IMR-90 (cell line): ENCODE data around the gene CACNA2D1.

Experiments used
- CEBPB ChIP-seq: IDR thresholded peaks from 2 replicates; pipeline ENCODE4 v1.6.1; 2012; ENCODE audit warnings: low read depth, low read length, improper control_type of control experiment
- FOS ChIP-seq: fragments of 150-350 bp; IDR thresholded peaks from 2 replicates; pipeline ENCODE4 v1.6.1; 2016; ENCODE audit warnings: low read depth, low read length
- MAFK ChIP-seq: IDR thresholded peaks from 2 replicates; pipeline ENCODE4 v1.6.1; 2012; ENCODE audit warnings: low read depth, low read length, improper control_type of control experiment
- POLR2A ChIP-seq: IDR thresholded peaks from 2 replicates; pipeline ENCODE4 v1.6.1; 2012; ENCODE audit warnings: mild to moderate bottlenecking, low read depth, low read length
- RAD21 ChIP-seq: IDR thresholded peaks from 2 replicates; pipeline ENCODE4 v1.6.1; 2012; ENCODE audit warnings: low read length, improper control_type of control experiment
- RCOR1 ChIP-seq: IDR thresholded peaks from 2 replicates; pipeline ENCODE4 v1.6.1; 2012; ENCODE audit warnings: mild to moderate bottlenecking, low read length, improper control_type of control experiment; ENCODE audit not compliant: insufficient replicate concordance
- RFX5 ChIP-seq: IDR thresholded peaks from 2 replicates; pipeline ENCODE4 v1.8.0; 2012; ENCODE audit warnings: low read depth, mild to moderate bottlenecking, low read length, moderate library complexity
- TF ChIP-seq, protein P1 (sequence below): conservative IDR thresholded peaks from 2 replicates; pipeline ENCODE4 v1.5.1; 2012; ENCODE audit warnings: mild to moderate bottlenecking, low read depth, low read length, improper control_type of control experiment

DNA sequence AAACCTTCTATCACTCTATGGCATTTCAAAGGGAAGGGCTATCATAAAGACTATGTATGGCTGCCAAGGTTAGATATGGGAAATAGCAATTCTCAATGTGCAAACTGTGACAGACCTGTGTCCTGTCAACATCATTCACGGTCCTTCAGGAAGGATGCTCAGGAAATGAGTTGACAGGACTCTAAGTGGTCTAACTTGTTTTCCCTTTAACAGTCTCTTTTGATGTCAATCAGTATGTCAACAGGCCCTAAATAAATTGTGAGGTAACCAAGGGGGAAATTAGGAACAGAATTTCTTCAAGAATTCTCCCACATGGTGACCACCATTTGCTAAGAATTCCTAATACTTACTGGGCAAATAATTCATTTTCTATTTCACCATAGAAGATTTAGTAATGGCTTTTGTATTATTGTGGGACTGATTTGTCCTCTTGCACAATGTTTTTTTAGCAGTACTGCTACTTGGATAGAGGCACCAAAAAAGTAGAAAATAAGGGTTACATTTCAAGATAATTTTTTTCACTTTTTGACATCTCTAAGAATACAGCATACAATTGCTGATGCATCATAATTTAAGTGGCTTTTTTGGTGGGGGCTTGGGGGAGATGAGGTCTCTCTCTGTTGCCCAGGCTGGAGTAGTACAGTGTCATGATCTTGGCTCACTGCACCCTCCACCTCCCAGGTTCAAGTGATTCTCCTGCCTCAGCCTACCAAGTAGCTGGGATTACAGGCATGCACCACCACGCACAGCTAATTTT lies 275.8 kb downstream of the CACNA2D1 start:
- TF ChIP-seq FOS (no peak), RFX5 (no peak), POLR2A (no peak), CEBPB (no peak), MAFK (peak; percentile 57; the same call in 1 of the 2 replicates), RAD21 (no peak), RCOR1 (no peak)
- TF ChIP-seq, protein P1, sequence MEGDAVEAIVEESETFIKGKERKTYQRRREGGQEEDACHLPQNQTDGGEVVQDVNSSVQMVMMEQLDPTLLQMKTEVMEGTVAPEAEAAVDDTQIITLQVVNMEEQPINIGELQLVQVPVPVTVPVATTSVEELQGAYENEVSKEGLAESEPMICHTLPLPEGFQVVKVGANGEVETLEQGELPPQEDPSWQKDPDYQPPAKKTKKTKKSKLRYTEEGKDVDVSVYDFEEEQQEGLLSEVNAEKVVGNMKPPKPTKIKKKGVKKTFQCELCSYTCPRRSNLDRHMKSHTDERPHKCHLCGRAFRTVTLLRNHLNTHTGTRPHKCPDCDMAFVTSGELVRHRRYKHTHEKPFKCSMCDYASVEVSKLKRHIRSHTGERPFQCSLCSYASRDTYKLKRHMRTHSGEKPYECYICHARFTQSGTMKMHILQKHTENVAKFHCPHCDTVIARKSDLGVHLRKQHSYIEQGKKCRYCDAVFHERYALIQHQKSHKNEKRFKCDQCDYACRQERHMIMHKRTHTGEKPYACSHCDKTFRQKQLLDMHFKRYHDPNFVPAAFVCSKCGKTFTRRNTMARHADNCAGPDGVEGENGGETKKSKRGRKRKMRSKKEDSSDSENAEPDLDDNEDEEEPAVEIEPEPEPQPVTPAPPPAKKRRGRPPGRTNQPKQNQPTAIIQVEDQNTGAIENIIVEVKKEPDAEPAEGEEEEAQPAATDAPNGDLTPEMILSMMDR = no peak
